Fibroblast of peridontal ligament (primary cell): Measurements from ENCODE around the gene STRADA.

Experiments
- DNase-seq: peaks from one replicate; pipeline ENCODE4 v3.0.0-alpha.2; 2010; ENCODE audit errors: extremely low read depth

The STRADA gene

GRCh38 chr17:63701456-63701820 lies 40.2 kb downstream of the STRADA start:
- DNase-seq, result no peak

DNA sequence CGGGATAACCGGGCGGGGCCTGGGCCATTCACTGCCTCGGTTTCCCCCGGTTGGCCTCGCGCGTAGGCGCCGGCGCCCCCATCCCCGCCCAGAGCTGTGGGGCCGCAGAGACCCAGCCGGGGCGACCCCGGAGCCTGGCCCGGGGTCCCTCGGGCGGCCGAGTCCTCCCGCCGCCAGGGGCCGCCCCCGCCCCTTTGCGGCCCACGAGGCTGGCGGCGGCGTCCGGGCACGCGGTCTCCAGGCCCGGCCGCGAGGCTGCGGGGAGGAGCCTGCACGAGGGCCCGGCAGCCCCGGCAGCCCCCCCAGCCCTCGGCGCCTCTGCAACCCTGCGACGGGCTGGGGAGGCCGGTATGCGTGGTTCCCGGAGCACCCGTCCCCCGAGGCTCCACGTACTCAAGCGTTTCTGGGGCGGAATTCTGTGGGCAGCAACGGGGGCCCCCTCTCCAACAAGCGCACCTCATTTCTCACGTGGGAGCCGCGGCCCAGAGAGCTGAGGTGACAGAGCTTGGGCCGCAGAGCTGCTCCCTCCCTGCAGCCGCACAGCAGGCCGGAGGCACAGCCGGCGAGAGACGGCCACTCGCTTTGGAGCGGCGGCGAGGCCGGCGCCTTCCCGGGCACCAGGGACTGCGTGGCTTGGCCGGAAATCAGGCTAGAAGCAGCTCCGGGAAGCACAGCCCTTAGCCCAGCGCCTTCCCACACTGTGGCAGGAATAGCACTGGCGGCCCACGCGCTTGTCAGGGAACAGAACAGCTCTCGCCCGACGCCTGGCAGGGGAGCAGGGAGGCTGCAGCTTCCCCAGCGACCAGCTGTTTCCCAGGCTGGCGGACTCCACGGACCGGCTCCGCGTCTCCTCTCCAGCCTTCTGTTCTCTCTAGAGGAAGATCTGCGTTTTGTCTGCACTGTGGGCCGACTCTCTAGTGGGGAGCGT lies 40.8 kb downstream of the STRADA start:
- peak; percentile 25 for DNase-seq

- DNase-seq, result no peak
These were observed 41.7 kb downstream of the STRADA start, which contains the start of gene LIMD2 for GRCh38 chr17:63699638-63700527. TSS of gene LIMD2 (minus strand) at chr17:63700125. CDS start at chr17:63699298, 827 bp downstream.

GRCh38 chr17:63698886-63699637 lies 42.5 kb downstream of the STRADA start:
- DNase-seq, result no peak

DNA sequence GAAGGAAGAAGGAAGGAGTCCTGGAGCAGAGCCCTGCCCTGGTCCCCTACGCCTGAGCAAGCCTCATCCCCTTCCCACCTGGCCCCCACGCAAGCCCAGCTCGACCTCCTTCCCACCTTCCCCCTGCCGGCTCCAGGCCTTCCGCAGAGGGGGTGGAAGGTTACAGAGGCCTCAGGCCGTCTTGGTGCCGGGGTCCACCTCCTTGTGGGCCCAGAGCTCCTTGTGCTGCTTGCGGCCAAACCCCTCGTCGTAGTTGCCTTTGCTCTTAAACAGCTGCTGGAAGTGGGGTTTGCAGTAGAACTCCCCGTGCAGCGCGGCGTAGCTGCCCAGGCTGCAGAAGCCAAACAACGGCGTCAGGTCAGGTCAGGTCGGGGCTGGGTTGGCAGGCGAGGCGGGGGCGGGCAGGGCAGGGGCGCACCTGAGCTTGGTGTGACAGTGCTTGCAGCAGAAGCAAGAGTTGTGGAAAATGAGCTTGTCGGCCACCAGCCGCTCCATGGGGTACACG lies 43.2 kb downstream of the STRADA start:
- no peak for DNase-seq

DNA sequence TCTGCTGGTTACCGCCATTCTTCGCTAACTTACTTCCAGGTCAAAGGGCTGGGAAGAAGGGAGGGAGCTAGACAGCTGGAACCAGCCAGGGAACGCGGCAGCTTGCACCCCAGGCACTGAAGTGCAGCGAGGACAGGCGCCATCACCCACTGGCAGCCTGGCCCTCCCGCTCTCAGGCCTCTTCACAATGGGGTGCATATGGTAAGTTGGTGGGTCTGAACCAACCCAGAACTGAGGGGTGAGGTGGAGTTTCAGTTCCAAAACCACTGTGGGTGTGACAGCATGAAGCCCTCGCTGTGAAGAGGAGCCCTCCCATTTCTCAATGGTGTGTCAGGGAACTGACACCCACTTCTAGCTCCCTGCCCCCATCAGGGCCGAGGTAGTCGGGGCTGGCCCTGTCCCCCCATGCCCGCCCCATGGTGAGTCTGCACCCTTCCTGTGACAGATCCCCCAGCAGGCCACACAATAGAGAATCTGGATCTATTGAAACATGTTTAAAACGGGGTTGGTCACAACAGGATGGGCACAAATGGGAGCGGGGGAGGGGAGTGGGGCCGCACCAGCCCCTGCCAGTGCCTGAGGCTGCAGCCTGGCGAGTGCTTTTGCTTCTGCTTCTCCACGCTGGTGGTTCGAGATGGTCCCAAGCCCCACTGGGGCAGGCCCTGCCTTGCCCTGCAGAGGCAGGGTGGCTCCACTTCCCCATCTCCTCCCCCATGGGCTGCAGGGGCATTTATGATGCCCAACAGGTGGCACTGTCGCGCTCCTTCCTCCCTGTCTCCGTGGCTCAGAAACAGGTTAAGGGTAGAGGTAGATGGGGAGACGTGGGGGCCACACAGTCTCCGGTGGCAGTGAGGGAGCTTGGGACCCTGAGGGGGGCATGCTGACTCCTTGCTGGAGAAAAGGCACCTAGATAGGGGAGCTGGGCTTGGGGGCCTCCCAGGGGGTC lies 44.0 kb downstream of the STRADA start:
- DNase-seq, result no peak

DNA sequence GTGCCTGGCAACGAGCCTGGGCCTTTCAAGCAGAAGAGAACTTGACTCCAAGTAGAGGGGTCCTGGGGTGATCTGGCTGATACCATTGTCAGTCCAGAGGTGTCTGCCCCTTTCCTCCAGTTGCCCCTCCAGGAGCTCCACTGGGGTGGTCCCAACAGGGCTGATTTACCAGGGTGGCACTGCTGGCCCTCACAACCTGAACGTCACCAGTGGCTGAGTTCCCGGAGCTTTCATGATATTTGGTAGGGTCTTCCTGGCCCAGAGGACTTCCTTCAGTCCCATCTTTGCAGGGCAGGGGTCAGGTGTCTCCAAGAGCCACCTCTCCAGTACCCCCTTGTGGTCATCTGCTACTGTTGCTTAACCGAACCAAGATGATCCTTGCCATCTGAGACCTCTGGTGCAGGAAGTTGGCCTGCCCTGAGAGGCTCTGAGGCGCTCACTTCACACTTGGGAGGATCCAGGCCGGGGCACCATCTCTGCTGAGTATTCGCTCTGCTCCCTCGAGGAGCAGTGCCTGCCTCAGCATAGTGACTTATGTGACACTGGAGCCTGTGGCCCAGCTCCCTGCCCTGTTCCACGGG lies 45.1 kb downstream of the STRADA start:
- DNase-seq, result peak; percentile 26

GRCh38 chr17:63695889-63696288 lies 45.7 kb downstream of the STRADA start:
- no peak for DNase-seq

DNA sequence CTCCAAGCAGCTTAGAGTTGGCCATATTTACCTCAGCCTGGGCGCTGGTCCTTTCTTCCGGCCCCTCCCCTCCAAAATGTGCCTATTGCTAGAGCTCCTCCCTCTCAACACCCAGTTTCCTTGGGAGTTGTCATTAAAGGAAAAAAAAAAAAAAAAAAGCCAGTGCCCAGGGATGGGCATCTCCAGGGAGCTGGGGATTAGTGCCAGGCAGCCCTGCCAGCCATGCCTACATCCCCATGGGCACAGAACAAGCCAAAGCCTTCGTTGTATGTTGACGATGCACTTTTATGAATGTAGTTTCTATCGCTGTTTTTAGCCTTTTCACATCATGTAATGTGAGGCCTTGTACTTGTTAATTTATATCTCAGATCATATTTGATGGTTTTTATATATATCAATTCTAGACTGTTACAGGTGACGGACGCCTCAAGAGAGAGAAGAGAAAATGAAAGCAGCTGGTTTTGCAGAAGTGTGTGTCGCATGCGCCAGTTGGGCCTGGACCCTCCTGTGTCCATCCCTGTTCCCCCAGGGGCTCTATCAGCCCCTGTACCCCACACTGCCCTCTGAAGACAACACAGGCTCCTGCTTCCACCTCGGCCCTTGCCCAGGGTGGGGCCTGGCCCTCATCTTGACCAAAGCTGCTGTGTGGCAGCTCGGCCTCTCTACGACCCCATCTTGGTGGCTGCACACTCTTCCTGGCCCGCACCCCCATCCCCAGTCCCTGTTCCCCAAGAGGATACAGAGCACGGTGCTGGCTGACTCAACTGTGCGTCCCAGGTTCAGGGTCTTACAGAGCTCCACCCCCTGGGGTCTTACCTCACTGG lies 46.4 kb downstream of the STRADA start:
- DNase-seq, result no peak

DNA sequence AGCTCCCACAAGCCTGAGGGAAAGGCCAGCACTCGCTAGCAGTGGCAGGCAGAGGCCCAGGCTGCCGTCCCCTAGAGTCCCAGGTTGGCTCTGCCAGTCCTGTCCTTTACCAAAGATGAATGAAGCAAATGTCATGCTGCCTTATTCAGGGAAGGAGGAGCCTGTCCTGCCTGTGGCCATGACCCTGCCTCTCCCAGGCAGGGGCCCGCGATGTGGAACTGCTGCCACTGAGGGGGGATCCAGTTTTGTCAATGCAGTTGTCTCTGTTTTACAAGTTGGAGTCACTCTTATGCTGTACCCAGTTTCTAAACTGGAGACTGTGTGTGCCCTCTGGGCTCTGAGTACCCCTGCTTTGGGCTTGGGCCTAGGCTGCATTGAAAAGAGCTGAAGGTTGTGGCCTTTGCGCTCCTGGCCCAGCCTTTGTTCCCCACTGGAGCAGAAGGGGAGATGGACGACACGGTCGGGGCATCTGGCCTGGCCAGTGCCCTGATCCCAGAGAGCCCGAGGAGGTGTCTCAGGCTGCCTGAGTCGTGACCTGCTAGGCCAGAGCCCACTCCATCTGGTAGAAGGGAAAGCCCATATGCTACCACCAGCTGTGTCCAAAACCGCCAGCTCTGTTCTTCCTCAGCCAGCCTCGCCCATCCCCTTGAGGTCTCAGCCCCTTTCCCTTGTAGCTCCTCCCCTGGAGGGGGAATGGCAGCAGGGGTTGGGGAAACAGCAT lies 47.2 kb downstream of the STRADA start:
- DNase-seq, result no peak

DNA sequence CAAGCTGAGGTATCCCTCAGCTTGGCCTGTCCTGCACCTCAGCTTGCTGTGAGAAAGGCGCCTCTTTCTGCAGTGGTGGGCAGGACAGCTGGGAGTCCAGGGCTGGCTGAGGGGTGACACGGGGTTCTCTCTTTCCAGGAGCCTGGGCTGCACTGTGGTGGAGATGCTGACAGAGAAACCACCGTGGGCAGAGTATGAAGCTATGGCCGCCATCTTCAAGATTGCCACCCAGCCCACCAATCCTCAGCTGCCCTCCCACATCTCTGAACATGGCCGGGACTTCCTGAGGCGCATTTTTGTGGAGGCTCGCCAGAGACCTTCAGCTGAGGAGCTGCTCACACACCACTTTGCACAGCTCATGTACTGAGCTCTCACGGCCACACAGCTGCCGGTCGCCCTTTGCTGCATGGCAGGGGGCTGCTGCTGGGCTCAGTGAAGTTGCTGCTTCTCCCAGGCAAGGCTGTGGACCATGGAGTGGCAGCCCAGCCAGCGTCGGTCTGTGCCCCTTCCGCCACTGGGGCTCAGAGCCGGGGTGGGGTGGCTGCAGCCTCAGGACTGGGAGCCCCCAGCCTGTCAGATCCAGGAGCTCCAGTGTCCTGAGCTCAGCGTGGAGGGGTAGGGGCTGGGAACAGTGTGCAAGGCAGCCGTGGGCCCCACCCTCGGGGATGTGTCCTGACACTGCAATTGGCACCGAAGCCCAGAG lies 48.0 kb downstream of the STRADA start:
- no peak for DNase-seq

DNA sequence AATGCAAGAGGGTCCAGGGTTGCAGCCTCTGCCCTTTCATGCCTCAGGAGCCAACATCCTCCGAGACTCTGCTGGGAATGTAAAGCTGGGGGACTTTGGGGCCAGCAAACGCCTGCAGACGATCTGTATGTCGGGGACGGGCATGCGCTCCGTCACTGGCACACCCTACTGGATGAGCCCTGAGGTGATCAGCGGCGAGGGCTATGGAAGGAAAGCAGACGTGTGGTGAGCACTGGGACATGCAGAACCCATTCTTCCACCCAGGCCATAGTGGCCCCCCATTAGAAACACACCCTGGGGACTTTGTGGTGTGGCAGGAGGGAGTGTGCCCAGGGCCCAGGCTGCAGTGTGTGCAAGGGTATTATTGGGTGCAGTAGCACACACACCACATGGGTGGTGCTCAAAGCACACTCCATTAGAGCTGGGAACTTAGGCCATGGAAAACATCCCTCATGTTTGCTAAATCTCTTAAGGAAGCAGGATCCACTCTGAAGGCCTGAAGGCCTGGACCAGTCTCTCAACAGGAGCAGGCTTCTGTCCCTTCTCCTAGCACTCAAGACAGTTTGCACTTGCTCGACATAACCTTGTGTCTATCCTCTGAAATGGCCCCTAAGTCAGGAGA lies 49.3 kb downstream of the STRADA start:
- DNase-seq, result no peak

DNA sequence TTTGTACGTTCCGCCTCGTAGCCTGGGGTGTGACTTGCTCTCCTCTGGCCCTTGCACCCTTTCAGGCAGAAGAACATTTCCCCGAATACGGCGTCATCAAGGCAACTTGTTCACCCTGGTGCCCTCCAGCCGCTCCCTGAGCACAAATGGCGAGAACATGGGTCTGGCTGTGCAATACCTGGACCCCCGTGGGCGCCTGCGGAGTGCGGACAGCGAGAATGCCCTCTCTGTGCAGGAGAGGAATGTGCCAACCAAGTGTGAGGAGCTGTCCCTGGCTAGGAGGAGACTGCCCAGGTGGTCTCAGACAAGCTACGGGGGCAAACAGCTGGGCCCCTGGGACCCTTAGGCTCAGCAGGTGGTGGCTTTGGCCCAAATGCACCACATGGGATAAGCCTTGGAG lies 52.1 kb downstream of the STRADA start:
- no peak for DNase-seq

DNA sequence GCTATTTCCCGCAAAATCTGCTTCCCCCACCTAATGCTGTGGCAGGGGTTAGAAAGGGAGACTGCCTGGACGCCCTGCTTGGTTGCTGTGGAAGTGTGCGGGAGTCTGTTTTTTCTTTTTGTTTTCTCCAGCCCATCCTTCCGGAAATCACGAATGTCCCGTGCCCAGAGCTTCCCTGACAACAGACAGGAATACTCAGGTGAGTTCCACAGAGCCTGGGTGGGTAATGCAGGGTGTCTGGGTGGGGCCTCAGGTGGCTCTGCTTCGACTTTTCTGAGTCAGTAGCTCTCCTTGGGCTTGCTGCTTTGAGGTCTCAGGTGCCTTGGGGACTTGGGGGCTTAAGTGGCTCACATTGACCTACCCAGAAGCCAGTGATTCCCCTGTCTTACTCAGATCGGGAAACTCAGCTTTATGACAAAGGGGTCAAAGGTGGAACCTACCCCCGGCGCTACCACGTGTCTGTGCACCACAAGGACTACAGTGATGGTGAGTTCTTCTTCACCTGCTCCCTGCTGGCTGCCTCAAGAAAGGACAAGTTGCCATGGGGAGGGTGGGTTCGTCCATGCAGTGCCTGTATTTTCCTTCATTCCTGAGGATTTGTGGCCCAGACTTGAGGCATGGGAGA lies 53.1 kb downstream of the STRADA start:
- DNase-seq, result no peak

GRCh38 chr17:63686138-63686685 lies 55.4 kb downstream of the STRADA start:
- no peak for DNase-seq

- no peak for DNase-seq
These were observed 56.0 kb downstream of the STRADA start for GRCh38 chr17:63685578-63685977.

- DNase-seq, result no peak
These were observed 56.6 kb downstream of the STRADA start for GRCh38 chr17:63685041-63685440.
